ENCODE measurements around the gene LANCL1.
A peak's percentile ranks its signal among the peaks of the same experiment; 100 is the strongest.
"Not testable (repeated sequence)": the region's sequence is repeated elsewhere in the genome, so short reads cannot be mapped to it uniquely, and the experiment has no call there.

Gene LANCL1

DNA sequence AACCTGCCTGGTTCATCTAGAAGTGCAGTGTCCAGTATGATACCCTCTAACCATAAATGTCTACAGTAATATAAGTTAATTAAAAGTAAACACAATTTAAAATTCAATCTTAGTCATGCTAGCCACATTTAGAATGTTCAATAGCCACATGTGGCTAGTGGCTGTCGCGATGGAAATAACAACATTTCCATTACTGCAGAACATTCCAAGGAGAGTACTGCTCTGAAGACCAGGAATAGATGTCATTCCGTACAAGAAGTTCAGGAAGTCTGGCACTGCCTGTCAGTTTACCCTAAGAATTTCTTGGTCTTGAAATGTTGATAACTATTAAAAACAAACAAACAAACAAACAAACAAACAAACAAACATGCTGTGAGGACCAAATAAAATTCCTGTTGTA lies 17.2 kb downstream of the LANCL1 start:
- no peak for DNase-seq

DNA sequence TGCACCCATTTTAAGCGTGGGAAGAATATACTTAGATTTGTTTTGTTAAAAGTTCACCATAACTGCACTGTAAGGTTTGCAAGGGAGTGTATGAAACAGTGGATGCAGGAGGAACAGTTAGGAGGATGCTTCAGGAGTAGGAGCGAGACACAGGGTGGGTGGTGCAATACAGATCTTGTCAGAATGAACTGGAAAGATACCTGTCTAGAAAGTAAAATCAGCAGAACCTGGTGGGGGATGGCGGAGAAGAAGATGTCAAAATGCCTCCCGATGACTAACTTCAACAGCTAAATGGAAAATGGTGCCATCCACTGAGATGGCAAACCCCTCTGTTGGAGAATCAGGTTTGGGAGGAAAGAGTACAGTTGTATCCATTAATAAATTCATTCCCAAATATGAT lies 18.2 kb downstream of the LANCL1 start:
- DNase-seq: no peak

DNA sequence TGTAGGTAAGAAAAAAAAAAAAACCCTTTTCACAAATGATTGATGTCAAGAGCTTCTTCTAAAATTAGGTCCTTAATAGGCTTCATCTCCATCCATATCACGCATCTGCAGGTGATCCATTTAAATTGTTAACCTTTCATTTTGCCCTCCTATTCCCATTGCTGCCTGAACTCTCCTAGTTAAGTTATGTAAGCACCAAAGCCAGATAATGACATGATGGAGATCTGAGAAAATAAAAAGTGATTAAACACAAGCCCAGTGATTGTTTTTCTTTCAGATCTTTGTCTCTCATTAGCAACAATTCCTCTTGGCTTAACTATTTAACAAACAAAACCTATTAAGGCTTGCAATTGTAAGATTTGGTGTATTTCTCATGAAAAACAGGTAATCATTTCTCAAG lies 20.0 kb downstream of the LANCL1 start:
- DNase-seq: no peak

DNA sequence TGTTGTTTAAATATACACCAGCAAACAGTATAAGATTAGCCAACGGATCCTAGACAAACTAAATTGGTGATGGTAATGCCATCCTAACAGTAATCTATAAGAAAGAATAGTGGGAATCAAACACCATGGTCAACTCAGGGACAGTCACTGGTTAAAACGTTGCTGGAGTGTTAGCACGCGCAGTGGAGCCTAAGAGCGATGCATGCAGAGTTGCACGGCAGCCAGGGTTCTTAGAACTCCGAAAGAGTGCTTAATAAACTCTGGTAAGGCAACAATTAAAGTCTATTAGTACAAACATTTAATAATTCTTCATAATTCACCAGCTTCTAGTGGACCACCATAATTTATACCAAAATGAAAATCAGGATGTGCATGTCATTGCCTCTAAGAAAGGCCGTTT lies 22.2 kb downstream of the LANCL1 start:
- no peak for DNase-seq

DNA sequence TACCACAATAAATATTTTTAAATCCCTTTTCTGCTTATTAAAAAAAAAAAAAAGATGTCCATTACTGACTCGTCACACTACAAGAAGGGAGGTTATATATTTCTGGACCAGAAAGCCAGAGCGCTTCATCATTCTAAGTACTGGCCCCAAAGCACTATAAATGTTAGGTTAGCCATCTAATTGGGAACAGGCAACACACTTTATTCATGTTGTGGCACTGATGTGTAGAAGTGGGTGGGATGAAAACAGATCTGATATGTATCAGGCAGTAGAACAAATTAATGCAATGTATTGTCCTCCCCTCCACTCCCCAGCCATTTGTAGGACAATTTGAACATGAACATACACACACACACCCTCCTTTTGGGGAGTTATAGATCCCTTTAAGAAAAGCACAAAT lies 24.4 kb downstream of the LANCL1 start:
- no peak for DNase-seq

DNA sequence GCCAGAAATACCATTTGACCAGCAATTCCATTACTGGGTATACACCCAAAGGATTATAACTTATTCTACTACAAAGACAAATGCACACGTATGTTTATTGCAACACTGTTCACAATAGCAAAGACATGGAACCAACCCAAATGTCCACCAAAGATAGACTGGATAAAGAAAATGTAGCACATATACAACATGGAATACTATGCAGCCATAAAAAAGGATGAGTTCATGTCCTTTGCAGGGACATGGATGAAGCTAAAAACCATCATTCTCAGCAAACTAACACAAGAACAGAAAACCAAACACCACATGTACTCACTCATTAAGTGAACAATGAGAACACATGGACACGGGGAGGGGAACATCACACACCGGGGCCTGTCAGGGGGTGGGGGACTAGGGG lies 25.6 kb downstream of the LANCL1 start:
- DNase-seq: not testable (repeated sequence)

DNA sequence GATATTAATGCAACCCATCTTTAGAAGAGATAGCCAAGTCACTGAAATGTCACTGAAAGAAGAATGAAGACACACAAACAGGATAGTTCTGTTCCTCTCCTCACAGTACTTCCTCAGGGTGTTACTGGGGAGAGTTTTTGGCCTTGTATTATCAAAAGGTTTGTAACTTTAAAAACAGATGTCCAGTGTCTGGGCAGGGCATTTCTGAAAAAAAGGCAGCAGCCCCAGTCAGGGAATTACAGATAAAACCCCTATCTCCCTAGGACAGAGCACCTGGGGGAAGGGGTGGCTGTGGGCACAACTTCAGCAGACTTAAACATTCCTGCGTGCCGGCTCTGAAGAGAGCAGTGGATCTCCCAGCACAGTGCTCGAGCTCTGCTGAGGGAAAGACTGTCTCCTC lies 30.8 kb downstream of the LANCL1 start:
- DNase-seq: no peak

DNA sequence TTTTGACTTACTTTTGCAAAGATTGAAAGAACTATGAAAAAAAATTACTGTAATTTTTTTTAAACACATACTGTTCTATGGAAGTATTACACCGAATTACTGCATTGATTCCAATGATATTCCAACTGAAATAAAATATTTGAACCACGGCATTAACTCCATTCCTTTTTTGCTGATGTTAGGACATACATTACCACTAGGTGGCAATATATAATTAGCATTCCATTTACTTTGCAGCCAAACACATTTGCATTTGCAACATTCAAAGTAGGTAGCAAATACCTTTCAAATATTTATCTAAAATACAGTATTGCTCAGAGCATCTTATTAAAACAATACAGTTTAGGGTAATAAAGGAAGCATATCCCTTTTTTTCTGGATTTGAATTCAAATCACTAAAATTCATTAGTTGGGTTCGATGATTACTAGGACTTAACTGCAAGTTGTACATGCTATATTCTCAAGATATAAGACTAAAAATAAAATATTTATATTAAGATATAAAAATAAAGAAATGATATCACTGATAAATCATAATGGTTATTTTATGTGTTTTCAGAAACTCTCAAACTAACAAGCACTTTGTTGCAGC lies 31.3 kb downstream of the LANCL1 start:
- DNase-seq: no peak

DNA sequence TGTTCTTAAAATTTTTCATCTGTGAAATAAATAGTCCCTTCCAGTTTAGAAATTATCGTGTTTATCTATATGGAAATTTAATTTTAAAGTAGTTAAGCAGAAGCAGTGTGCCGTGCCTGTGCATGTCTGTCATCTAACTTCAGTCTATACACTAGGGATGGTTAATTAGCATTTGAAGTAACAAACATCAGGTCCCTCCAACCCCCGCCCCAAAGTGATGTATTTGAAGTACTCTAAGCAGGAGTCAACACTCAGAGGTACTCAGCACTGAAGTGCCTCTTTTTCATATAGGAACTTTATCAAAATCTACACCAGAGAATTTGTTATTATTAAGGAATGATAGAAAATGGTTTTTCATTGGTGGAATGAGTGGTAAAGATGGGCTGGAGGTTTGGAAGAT lies 33.0 kb downstream of the LANCL1 start:
- no peak for DNase-seq

DNA sequence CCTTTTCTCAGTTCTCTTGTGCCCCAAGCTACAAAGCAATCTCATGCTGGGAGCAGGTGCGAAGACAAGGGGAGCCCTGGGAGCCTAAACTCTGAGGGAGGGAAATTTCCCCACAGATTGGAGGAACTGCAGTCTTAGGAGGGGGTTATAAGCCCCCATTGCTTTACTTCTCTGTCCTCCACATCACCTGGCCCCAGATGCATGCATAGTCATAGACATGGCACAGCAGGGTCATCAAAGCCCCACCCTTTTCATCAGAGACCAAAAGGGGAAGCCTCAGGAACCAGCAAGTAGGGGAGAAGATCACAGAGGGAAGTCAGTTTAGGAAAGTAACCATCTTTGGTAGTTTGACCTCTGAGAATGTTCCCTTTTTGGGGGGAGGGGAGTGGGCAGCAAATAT lies 33.7 kb downstream of the LANCL1 start:
- no peak for DNase-seq

DNA sequence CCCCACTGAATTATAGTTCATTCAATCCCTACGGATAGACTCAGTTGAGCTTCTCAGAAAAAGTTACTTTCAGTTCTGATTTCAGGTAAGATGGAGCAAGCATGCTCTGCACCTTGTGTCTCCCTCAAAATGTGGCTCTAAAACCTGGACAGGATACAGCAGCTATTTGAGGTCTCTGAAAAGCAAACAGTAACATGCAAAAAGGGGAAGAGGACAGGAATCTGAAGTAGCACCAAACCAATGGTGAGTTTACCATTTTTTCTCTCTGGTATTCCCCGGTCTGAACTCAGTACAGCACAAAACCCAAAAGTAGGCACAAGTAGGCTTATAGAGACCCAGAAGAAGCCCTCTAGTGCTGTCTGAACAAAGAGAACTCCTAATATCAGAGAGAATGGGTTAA lies 34.1 kb downstream of the LANCL1 start:
- DNase-seq: no peak

DNA sequence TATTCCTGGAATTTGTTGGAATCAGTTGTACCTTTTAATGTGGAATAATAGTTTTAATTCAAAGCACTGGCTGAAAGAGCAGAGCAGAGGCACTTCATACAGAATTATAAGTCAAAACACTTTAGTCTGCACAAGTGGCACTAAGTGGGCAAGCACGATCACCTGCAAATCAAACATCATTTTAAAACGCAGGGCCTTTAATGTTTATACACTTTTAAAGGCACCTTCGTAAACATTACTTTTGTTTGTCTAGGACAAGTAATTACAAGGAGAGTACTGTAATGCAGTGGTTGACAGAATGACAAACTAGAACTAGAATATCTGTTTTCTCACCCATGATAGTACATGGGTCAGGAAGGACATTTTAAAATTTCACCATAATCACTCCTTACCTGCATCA lies 36.4 kb downstream of the LANCL1 start:
- DNase-seq: no peak

DNA sequence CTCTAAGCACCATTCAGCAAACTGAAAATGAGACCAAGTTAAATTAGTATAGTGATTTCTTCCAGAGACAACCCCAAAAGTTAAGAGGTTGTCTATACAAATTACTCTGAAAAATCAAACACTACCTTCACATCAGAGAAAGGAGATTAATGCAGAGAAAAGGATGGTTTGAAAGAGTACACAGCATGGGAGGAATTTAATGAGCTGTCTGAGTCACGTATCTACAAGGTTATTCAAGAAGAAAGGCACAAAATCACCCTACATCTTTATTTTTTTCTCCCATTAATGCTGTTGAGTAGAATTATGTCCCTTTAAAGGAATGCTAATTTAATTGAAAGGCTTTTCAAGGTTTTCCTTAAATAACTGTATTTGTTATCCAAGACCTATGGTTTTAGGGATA lies 41.1 kb downstream of the LANCL1 start:
- DNase-seq: no peak

DNA sequence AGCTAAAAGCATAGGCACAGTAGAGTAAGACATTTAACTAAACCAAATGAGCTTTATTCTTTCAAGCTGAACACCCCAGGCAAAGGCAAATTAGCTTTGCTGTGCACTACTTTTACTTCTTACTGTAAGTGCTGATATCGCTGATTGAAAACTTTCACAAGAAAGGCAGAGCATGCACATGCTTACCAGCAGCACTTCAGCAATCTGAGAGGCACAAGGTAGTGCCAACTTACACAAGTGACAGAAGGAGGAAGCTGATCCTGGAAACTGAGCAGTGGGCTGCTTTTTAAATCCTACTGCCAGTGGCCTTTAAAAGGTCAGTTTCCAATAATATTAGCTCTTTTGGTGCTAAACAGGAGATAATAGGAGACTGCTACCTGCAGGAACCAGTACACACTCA lies 43.9 kb downstream of the LANCL1 start:
- no peak for DNase-seq

DNA sequence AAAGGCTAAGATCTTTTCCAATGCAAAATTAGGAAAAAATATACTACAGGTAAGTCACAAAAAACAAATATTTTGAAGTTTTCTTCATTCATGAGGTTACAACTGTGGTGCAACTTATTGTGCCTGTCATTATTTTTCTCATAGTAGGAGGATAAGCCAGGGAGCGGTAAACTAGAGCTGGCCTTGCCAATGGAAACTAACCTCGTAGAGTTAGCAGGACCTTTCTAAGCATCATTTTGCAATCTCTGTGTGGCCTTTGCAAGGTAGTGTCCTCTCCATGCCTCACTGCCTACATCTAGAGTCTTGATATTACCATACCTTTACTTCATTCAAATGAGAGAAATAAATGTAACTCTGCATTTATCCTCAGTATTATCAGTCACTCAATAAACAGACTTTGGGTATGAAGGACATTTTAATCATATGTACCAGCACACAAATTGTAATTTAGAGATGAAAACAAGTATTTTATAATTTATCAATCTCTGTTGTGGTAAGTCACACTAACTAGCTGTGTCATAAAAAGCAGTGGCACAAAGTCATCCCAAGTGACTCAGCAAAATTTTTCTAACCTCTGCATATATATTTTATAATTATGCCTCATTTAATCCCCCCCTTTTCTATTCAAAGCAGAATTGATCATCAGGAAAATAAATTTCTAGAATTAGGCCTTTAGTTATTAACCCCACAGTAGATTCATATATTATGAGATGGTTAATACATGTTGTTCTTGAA lies 47.0 kb downstream of the LANCL1 start:
- no peak for DNase-seq

DNA sequence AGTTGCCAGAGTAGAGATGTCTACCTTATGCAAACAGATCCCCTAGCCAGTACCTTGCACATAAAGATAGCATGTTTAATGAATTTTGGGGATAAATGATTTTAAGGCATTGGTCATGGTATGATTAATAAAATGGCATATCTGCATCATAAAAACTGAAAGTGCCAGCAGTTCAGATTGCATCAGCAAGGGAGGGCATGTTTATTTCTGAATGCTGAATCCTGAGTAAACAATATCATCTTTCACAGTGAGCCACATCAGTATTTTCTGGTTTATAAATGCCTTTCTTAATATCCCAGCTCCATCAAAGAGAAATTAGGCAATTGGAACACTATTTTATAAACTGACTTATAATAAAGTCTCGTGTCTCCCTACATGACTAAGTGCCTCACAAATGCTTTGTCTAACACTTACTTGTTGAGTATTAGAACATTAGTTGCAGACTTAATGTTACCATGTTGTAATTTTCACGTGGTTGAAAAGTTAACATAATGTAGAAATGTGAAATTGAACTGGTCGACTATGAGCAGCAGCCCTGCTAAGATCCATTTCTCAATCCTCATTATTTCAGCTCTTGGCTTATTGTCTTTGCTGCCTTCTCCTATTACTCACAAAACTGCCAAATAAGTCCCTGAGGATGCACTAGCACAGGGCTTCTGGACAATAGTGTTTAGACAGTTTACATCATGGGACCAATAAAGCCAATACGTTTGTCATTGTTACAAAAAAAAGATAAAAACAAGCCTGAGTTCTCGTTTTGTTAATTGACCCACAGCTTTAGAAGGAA lies 48.0 kb downstream of the LANCL1 start:
- DNase-seq: no peak

DNA sequence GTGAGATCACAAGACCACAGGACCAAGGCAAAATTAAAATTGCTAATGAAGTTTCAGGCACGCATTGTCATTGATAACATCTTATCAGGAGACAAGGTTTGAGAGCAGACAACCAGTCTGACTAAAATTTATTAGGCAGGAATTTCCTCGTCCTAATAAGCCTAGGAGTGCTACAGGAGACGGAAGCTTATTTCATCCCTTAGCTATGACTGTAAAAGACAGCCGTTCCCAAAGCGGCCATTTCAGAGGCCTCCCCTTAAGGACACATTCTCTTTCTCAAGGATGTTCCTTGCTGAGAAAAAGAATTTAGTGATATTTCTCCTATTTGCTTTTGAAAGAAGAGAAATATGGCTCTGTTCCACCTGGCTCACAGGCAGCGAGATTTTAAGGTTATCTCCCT lies 49.2 kb downstream of the LANCL1 start:
- DNase-seq: not testable (repeated sequence)

DNA sequence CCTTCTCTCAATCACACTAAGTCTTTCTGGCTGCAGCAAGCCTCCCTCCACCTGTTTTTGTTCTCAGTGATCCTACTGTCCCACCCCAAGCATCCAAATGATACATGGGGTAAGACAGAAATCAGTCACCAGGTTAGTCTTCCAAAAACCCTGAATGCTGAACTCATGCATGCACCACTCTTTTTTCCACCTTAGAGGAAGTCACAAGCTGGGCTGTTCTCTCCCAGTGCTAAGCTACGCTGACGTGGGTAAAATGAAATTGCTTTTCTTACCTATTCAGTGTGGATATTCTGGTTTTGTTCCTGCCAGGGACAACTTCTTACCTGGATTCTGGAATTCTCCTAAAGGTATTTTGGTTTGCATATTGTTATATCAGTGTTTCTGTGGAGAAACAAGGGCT lies 54.2 kb downstream of the LANCL1 start:
- DNase-seq: no peak

DNA sequence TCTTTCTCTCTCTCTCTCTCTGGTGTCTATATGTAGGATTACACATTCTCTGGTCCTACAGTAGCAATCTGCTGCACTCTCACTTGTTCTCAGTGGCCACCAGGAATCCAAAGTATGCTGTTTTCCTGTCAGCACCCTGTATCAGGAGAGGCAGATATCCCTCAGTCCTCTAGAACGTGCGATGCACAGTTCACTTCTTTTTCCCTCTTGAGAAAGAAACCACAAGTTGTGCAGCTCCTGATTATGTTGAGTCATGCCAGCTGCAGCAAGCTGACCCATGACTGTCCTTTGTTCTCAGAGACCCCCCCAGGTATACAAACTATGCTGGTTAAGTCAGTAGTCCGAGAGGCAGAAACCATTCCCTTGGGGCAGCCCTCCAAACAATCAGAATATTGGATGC lies 54.6 kb downstream of the LANCL1 start:
- DNase-seq: peak; percentile 56

DNA sequence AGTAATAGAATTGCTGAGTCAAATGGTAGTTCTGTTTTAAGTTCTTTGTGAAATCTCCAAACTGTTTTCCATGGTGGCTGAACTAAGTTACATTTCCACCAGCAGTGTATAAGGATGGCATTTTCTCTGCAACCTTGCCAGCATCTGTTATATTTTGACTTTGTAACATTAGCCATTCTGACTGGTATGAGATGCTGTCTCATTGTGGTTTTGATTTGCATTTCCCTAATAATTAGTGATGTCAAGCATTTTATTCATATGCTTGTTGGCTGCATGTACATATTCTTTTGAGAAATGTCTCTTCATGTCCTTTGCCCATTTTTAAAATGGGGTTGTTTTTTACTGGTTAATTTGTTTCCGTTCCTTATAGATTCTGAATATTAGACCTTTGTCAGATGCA lies 63.9 kb downstream of the LANCL1 start:
- no peak for DNase-seq

DNA sequence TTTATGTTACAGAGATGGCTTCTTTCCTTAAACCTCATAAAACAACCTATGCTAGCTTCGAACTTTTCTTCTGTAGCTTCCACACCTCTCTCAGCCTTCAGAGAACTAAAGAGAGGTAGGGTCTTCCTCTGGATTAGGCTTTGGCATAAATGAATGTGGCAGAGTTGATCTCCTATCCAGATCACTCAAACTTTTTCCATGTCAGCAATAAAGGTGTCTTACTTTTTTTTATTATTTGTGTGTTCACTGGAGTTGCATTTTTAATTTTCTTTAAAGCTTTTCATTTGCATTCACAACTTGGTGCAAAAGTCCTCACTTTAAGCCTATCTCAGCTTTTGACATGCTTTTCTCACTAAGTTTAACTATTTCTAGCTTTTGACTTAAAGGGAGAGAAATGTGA lies 66.0 kb downstream of the LANCL1 start:
- no peak for DNase-seq

DNA sequence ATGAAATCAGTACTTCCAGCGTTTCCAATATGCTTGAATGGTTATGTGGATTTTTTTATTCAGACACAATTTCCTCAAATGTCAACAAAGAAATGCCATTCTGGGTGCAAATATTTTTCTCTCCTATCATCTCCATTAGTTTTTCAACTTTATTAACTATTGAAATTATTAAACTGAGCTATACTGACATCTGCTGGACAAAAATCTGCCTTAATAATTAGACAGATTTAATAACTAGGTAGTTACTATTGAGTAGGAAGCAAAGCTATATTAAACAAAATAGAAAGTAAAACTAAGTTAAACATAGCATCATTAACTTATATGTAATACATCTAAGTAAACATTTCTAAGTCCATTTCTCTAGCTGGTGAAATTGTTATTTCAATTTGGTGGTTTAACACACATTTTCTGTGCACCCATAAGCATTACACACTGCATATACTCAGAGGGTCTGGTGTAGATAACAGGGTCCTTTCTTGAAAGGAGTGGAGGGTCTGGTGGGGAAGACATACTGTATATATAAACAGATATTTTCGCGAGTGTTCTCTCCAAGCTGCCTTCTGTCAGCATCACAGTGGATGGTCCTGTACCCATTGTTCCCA lies 77.0 kb downstream of the LANCL1 start:
- DNase-seq: no peak

DNA sequence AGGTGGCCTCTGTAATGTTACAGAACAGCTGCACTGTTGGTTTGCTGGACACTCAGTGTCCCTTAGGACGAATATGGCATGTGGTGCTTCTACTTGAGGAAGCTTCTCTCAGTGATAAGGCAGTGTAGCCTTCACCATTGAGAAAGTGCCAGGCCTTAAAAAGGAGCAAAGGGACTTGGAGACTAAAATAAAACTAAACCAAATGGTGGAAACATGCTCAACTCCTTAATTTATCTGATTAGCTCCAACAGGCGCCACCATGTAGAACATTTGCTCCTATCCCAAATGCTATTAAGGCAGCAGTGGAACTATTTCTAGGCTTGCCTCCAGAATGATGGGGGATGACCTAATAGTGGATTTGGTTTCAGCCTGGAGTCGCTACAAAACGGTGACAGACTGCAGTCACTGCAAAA lies 84.1 kb downstream of the LANCL1 start:
- no peak for DNase-seq

DNA sequence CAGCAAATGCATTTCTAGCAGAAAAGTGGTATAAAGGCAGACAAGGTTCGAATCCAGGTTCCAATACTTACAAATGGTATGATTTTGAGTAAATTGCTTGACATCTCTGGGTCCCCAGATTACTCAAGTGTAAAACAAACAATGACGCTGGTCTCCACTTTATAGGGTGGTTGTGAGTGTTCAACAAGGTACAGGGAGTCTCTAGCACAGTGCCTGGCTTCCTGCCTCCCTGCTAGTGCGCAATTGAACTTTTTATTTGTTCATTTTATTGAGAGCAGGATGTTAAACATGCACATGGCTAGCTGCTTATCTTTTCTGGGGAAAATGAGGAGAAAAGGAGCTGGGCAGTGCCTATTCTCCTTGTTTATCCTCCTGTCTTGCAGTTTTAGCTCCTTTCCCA lies 86.7 kb downstream of the LANCL1 start:
- DNase-seq: no peak

All from GF-D8 (cell line).